LoVo (cell line): ENCODE measurements around the gene ORC6.

Experiments
- DNase-seq: peaks from one replicate; pipeline ENCODE4 v3.0.0-alpha.2; 2016; ENCODE audit warnings: low spot score

Gene ORC6

GRCh38 chr16:46731691-46732555, 42.5 kb downstream of the ORC6 start:
- DNase-seq, result no peak

- DNase-seq, result no peak
Observed at GRCh38 chr16:46732561-46732960, 43.1 kb downstream of the ORC6 start.

GRCh38 chr16:46733319-46733830, 43.9 kb downstream of the ORC6 start:
- DNase-seq, result no peak

GRCh38 chr16:46736695-46737094, 47.2 kb downstream of the ORC6 start:
- no peak for DNase-seq

GRCh38 chr16:46737621-46738214, 48.3 kb downstream of the ORC6 start:
- no peak for DNase-seq

GRCh38 chr16:46739934-46740333, 50.5 kb downstream of the ORC6 start:
- no peak for DNase-seq

- DNase-seq, result no peak
Observed at GRCh38 chr16:46743232-46743719, 53.8 kb downstream of the ORC6 start.

- DNase-seq, result no peak
Observed at GRCh38 chr16:46745617-46746016, 56.2 kb downstream of the ORC6 start.

- no peak for DNase-seq
Observed at GRCh38 chr16:46746821-46747776, 57.6 kb downstream of the ORC6 start.
